H7 (cell line): ENCODE data around the gene TRMT1. TPM values are rescaled to one million over a fixed set of nuclear protein-coding genes. Genes with fewer than 3 reads are reported as not detected.
A peak's percentile ranks its signal among the peaks of the same experiment; 100 is the strongest.
"Not testable (repeated sequence)": the region's sequence is repeated elsewhere in the genome, so short reads cannot be mapped to it uniquely, and the experiment has no call there.

ENCODE experiments used
- DNase-seq: peaks from one replicate; pipeline ENCODE4 v3.0.0; 2012
- H3K27me3 ChIP-seq: 2 replicates; pipeline ENCODE4 v1.6.0; 2011; ENCODE audit warnings: mild to moderate bottlenecking, low read length; ENCODE audit not compliant: control insufficient read depth, insufficient read depth
- H3K36me3 ChIP-seq: replicated peaks from 2 replicates; pipeline ENCODE4 v1.5.1; 2011; ENCODE audit warnings: low read length; ENCODE audit not compliant: control insufficient read depth, insufficient read depth
- H3K4me3 ChIP-seq: 2 replicates; pipeline ENCODE4 v1.5.1; 2011; ENCODE audit warnings: low read depth, mild to moderate bottlenecking, control low read depth, low read length, moderate library complexity; ENCODE audit not compliant: insufficient read depth
- total RNA-seq: library from RNA; depleted of rRNA; stranded (reverse); fragments of >200 nt; shearing (Covaris generic); gene quantifications from 2 replicates; pipeline ENCODE4 v1.2.3, GENCODE V29; 2014

The TRMT1 gene
- total RNA-seq, 1 experiment from 2014 or later: 89.1 TPM

DNA sequence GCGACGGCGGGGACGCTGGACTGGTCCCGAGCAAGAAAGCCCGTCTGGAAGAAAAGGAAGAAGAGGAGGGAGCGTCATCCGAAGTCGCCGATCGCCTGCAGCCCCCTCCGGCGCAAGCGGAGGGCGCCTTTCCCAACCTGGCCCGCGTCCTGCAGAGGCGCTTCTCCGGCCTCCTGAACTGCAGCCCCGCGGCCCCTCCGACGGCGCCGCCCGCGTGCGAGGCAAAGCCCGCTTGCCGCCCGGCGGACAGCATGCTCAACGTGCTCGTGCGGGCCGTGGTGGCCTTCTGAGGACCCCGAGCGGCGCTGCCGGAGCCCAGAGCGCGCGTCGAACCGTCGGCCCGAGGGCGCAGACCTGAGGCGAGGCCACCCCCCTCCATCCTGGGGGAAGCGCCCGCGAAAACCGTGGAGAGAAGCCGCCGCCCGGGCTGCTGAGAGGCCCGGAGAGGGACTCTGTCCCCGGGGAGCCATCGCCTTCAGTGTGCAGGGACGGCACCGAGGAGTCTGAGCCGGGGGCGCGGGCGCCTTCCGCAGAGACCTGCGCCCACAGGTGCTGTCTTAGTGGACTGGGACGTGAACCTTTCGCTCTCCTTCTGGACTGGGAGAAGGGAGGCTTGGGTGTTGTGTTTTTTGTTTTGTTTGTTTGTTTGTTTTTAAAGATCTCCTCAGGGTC, 37.2 kb upstream of the TRMT1 start:
- Histone ChIP-seq H3K36me3 (peaks cover 3% of the 10 kb centered on the region), H3K27me3 (no peaks in the 10 kb centered on the region), H3K4me3 (peak overlapping the region; percentile 99)
- DNase-seq: peak; percentile 67

DNA sequence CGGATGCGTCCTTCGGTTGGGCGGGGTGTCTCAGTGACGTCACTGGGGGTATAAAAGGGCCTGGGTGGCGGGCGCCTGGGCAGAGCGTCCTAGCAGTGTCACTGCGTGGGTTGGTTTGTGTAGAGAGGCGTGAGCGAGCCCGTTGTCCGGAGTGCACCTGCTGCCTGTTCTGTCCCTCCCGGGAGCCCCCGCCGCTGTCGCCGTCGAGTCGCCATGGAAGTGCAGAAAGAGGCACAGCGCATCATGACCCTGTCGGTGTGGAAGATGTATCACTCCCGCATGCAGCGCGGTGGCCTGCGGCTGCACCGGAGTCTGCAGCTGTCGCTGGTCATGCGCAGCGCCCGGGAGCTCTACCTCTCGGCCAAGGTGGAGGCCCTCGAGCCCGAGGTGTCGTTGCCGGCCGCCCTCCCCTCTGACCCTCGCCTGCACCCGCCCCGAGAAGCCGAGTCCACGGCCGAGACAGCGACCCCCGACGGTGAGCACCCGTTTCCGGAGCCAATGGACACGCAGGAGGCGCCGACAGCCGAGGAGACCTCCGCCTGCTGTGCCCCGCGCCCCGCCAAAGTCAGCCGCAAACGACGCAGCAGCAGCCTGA, 36.5 kb upstream of the TRMT1 start:
- DNase-seq: peak; percentile 95
- no peaks in the 10 kb centered on the region for H3K27me3 ChIP-seq

DNA sequence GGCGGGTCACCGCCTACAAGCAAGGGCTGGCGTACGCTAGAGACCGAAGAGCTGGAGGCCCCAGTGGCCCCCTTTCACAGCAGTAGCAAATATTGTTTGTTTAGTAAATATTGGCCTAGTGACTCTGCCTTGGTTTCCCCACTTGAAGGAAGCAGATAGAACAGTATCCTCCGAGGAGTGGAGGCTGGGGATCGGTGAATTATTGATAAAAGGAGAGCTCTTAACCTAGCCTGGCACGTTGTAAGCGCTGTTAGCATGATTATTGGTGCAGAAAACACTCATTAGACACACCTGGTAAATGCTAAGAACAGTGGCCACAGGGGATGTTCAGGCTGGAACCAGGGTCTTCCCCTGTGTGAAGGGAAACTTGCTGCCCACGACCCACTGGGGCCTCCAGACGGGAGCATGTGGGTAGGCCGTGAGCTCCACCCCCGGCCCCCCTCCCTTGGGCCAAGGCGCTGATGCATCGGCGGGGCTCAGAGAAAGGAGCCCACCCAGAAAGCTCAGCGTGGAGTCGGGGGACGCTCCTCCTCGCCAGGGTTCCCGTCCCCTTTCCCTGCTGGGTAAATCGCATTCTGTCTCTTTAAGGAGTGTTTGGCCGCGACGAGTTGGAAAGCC, 35.9 kb upstream of the TRMT1 start:
- no peak for DNase-seq

More for the DNA sequence above, 36.5 kb upstream of the TRMT1 start:
- Histone ChIP-seq H3K4me3 (peak overlapping the region; percentile 99), H3K36me3 (peaks cover 3% of the 10 kb centered on the region)

DNA sequence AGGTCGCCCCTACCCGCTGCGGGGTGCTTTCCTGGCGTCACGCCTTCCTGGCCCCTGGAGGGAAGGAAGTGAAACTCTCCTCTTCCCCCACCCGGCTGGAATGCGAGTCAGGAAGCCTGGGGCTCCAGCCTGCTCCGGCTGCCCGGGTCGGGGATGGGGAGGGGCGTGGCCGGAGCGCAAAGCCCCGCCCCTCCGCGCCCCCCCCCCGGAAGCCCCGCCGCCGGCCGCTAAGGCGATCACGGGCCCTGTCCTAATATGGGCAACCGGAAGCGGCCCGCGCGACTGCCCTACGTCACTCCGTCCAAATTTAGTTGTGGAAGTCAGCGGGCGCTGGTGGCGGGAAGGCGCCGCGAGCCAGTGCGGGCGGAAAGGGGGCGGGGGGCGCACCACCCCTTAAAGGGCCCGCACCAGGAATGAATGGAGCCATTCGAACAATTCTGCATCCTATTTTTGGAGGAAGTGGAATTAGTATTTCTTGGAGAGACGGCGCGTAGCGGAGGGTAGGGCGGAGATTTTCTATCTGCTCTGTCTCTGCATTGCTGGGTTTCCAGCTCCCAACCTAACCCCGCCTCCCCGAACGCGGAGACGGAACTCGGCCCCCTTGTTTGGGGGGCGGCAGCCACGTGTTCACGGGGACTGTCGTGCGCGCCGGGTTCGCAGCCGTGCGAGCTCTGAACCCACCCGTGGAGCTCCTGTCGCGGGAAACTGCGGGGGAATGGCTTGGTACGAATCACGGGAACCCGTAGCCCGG, 35.2 kb upstream of the TRMT1 start:
- Histone ChIP-seq H3K4me3 (peak overlapping the region; percentile 99), H3K36me3 (peaks cover 3% of the 10 kb centered on the region), H3K27me3 (no peaks in the 10 kb centered on the region)
- peak; percentile 100 for DNase-seq

More for the DNA sequence above, 35.9 kb upstream of the TRMT1 start:
- Histone ChIP-seq H3K4me3 (peak overlapping the region; percentile 99), H3K36me3 (peaks cover 3% of the 10 kb centered on the region), H3K27me3 (no peaks in the 10 kb centered on the region)

DNA sequence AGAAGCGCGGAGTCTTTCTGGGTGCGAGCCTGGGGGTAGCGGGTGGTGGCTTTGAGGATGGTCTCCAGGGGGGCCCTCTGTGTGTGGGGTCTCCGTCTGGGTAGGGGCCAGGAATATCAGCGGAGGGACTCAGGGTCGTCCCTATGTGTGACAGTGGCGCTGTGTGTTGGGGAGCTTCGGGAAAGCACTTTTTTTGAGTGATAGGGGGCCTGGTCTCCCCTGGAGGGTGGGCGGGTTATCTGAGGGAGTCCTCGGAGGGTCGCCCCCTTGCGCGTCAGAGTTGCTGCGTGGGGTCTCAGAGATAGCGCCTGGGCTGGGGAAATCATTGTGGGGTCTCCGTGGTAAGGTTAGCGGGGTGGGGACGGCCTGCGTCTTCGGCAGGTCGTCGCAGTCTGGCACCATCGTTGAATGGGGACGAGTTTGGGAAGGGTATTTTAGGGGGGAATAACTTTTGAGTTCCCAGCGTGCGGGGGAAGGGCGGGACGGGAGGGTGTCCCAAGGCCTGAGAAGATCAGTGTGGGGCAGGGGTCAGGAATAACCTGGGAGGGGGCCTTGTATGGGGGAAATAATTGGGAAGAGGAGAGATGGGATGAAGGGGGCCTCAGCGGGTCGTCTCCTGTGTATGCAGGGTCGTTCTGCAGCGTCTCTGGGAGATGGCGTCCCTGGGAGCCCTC, 34.5 kb upstream of the TRMT1 start:
- peak; percentile 78 for DNase-seq
- peaks cover 3% of the 10 kb centered on the region for H3K36me3 ChIP-seq
- H3K4me3 ChIP-seq: peak overlapping the region; percentile 94
- H3K27me3 ChIP-seq: no peaks in the 10 kb centered on the region

DNA sequence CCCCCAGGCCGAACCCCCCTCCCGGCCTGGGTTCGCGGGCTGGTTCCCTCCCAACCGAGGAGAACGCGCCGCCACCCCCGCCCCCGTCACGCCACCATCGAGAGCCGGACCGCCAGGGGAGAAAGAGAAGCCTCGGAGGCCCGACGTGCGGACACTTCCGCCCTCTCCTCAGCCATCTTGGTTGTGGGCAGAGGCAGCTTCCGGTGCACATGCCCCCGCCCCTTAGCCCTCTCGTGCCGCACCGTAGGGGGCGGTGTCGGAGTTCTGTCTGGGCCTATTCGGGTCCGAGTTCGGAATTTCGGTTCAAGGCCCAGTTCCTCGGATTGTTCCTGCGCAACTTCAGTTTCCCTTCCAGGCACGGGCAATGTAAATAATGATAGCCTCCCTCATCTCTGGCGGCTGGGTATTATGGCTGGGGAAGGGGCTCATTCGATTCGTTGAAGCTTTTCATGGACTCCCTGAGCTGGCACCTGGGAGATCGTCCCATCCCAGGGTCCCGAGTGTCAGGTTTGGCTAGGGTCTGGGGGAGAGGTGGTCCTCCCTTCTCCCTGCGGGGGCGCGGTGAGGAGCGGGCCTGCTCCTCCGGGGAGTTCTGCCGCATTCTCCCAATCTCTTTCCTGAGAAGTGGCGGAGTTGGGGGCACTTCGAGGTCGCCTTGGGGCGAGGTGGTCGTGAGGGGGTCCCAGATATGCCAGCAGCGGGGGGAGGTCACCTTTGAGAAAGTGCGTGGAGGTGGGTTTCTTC, 33.8 kb upstream of the TRMT1 start, which contains the start of the genes IER2 and STX10:
Gene IER2, plus strand, starts transcription at position 225 of the 744 bp plus-strand sequence. CDS start 2,776 bp downstream, outside the sequence.
Gene STX10, minus strand, starts transcription at position 189 of the 744 bp plus-strand sequence. CDS start 202 bp downstream, outside the sequence.
- DNase-seq: peak; percentile 96
- H3K27me3 ChIP-seq: no peaks in the 10 kb centered on the region
- H3K36me3 ChIP-seq: peaks cover 3% of the 10 kb centered on the region
- H3K4me3 ChIP-seq: peak within 1 kb of the TSS; percentile 94

DNA sequence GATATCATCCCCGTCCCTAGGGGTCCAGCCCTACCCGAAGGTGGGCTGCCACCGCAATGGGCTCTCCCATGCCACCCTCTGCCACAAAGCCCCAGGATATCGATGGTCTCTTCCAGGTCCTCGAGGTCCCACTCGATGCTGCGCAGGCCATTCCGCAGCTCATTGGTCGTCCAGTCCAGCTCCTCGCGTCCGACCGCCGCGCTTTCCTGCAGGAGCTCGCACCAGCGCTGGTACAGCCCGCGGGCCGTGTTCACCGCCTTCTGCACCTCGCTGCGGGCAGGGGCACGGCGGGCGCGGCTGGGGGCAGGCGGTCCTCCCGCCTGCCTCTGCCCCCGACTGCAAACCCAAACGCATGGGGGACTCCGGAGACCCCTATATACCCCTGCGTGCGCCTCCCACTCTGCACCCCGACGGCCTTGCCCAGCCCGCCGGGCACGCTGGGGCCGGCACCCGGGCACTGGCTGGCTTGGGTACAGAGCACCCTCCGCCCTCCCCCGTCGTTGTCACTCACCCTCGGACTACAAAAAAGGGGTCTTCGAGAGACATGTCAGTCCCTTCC, 33.2 kb upstream of the TRMT1 start:
- no peak for DNase-seq
- no peaks in the 10 kb centered on the region for H3K27me3 ChIP-seq
- H3K36me3 ChIP-seq: peaks cover 3% of the 10 kb centered on the region
- peak overlapping the region; percentile 94 for H3K4me3 ChIP-seq

DNA sequence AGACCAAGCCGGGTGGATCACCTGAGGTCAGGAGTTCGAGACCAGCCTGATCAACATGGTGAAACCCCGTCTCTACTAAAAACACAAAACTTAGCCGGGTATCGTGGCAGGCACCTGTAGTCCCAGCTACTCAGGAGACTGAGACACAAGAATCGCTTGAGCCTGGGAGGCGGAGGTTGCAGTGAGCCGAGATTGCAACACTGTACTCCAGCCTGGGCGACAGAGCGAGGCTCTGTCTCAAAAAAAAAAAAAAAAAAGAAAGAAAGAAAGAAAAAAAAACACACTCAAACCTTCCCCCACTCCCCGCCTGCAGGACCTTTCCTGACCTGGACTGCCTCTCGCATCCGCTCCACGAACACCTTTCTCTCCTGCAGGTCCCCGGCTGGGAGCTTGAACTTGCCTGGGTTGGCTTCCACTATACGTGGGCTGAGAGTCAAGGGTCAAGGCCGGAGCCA, 32.7 kb upstream of the TRMT1 start:
- peak overlapping the region; percentile 94 for H3K4me3 ChIP-seq
- DNase-seq: peak; percentile 64
- H3K36me3 ChIP-seq, H3K27me3 ChIP-seq: not testable (repeated sequence)

DNA sequence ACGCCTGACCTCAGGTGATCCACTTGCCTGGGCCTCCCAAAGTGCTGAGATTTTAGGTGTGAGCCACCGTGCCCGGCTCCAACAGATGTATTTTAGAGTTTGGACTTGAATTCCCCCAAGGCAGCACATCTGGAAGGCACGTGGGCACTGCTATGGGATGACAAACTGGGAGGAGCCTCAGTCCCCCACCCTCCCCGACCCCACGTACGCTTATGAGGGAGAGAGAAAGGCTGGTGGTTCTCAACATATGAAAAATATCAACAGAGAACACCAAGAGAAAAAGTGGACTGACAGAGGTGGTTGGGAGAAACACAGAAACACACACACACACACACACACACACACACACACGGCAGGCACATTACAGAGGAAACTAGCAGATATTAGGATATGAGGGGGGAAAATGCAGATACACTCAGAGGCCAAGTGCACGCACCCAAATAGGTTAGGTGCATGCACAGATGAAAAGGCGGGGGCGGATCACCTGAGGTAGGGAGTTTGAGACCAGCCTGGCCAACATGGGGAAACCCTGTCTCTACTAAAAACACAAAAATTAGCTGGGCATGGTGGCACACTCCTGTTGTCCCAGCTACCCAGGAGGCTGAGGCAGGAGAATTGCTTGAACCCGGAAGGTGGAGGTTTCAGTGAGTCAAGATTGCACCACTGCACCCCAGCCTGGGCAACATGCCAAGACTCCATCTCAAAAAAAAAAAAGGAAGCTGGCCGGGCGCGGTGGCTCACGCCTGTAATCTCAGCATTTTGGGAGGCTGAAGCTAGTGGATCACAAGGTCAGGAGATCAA, 30.4 kb upstream of the TRMT1 start:
- no peak for DNase-seq
- Histone ChIP-seq H3K36me3 (peaks cover 2% of the 10 kb centered on the region), H3K27me3 (no peaks in the 10 kb centered on the region), H3K4me3 (no peak overlapping the region)

DNA sequence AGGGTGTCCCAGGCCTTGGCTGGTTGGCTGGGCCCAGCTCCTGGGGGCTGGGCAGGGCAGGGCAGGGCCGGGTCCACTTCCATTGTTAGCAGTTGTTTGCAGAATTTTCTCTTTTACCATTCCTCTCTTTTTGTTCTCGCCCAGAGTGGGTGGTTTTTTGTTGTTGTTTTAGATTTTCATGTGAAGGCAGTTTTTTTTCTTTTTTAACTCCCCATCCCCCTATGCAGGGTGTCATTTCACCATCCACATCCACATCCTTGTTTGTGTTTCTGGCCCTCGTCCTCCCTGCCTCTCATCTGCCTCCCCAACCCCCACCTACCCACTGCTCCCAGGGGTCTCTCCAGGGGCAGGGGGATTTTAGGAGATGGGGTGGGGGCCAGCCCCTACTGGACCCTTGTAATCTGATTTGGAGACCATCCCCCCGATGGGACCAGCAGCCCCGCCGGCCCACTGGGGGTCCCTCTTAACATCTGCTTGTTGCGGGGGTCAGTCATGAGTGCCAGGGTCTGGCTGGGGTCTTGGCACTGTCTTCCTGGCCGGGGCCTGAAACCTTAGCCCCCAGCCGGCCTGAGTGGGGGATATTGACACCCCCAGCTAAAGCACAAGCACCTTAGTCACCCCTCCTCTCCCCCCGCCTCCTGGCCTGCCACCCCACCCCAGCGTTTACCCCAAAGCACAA, 23.2 kb upstream of the TRMT1 start:
- Histone ChIP-seq H3K36me3 (peaks cover 23% of the 10 kb centered on the region), H3K27me3 (no peaks in the 10 kb centered on the region), H3K4me3 (no peak overlapping the region)
- DNase-seq: no peak

DNA sequence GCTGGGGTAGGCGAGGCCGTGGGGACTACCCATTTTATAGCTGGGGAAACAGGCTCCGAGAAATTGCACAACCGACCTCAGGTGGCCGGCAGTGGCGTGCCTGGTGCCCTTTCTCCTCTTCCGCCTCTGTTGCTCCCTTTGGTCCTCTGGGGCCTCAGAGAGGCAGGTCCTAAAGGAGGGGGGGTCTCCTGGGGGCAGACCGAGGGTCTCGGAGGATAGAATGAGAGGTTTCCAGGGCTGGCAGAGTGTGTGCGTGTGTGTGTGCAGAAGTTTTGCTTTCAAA, 22.3 kb upstream of the TRMT1 start:
- no peak for DNase-seq

DNA sequence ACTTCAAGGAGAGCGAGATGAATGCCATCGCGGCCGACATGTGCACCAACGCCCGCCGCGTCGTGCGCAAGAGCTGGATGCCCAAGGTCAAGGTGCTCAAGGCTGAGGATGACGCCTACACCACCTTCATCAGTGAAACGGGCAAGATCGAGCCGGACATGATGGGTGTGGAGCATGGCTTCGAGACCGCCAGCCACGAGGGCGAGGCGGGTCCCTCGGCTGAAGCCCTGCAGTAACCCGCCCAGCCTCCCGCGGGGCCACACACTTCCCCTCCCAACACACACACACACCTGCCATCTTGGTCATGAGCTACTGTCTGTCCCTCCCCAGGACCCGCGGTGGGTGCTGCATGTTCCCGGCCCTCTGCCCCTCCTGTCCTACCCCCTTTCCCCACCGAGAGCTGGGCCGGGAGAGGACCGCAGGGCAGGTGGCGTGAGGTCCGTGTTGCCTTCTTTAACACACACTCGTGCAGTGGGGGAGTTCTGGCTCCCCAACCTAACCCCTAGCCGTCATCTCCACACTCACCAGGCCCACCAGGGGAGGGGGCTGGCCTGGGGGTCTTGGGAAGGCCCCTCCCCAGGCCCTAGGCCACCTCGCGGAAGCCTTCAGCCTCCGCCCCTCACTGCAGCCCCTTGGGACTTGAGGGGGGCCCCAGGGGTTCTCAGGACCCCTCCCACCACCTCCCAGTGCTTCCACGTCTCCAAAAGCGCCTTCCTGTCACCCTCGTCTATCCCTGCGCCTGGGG, 21.8 kb upstream of the TRMT1 start:
- Histone ChIP-seq H3K27me3 (no peaks in the 10 kb centered on the region), H3K36me3 (peaks cover 24% of the 10 kb centered on the region), H3K4me3 (no peak overlapping the region)
- peak; percentile 62 for DNase-seq

More for the DNA sequence above, 22.3 kb upstream of the TRMT1 start:
- Histone ChIP-seq H3K27me3 (no peaks in the 10 kb centered on the region), H3K36me3 (peaks cover 24% of the 10 kb centered on the region), H3K4me3 (no peak overlapping the region)
